GM04503 (cell line): ENCODE results near the gene PRRT4.

Source experiments
- DNase-seq: peaks from one replicate; pipeline ENCODE4 v3.0.0-alpha.2; 2012; ENCODE audit warnings: low read depth

PRRT4 gene

DNA sequence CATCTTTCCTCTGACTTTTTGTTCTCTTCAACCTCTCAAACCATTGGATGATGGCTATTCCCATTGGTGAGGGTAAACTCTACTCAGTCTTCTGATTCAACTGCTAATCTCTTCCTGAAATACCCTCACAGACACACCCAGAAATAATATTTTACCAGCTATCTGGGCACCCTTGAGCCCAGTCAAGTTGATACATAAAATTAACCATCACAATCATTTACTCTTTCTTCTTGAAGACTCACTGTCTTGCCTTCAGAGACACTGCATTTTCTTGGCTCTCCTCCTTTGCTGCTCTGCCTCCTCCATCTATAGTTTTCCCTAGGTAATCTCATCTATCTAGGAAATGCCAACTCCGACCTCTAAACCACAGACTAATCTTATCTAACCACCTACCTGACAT, 12.6 kb upstream of the PRRT4 start:
- no peak for DNase-seq

DNA sequence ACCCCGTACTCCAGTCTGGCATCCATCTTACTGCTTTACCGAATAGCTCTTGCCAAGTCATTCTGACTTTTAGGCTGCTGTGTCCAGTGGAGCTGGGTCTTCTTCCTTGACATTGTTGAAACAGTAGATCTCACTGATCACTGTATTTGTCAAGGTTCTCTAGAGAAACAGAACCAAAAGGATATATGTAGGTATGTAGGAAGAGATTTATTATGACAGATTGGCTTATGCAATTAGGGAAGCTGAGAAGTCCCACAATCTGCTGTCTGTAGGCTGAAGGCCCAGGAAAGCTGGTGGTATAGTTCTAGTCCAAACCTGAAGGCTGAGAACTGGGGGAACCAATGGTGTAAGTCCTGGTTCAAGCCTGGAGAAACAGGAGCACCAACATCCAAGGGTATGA, 12.1 kb upstream of the PRRT4 start:
- no peak for DNase-seq

DNA sequence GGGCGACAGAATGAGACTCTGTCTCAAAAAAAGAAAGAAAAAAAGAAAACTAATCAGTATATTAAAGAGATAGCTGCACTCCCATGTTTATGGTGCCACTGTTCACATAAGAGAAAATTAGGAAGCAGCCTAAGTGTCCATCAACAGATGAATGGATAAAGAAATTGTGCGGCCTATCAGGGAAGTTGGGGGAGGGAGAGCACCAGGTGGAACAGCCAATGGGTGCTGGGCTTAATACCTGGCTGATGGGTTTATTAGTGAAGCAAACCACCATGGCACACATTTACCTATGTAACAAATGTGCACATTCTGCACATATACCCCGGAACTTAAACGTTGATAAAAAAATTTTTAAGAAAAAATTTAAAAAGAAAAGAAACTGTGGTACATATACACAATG, 9.0 kb upstream of the PRRT4 start:
- DNase-seq: no peak

DNA sequence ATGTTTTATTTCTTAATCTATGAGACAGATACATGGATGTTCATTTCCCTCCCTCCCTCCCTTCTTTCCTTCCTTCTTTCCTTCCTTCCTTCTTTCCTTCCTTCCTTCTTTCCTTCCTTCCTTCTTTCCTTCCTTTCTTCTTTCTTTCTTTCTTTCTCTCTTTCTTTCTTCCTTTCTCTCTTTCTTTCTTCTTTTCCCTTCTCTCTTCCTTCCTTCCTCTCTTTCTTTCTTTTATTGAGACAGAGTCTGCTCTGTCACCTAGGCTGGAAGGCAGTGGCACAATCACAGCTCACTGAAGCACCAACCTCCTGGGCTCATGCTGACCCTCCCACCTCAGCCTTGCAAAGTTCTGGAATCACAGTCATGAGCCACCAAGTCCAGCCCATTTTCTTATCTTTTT, 5.5 kb upstream of the PRRT4 start:
- no peak for DNase-seq

DNA sequence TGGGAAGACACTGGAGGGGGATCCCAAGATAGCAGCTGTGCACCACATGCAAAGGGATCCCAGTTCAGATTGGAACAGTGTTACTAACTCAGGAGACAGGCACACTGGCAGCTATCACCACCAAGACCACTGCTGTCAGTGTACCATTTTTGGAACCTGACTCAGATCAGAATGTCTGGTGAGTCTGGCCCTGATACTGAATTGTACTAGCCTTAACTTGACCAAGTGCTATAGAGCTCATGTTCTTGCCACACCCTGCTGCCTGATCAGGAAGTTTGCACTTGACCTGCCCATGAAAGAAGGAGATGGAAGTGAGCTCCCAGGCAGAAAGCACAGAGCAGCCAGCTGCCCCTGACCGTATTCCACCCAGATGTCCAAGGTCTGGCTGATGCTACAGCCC, 4.8 kb upstream of the PRRT4 start:
- DNase-seq: no peak

DNA sequence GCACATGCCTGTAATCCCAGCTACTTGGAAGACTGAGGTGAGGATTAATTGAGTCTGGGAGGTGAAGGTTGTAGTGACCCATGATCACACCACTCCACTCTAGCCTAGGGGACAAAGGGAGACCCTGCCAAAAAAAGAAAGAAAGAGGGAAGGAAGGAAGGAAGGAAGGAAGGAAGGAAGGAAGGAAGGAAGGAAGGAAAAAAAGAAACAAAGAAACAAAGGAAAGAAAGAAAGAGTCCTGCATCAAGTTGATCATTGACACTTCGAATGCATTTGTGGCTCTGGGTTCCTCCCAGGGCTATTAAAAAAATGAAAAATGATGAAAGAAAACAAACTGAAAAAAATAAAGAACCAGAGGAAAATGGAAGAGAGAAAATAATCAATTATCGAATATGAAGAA, 3.9 kb upstream of the PRRT4 start:
- DNase-seq: no peak

DNA sequence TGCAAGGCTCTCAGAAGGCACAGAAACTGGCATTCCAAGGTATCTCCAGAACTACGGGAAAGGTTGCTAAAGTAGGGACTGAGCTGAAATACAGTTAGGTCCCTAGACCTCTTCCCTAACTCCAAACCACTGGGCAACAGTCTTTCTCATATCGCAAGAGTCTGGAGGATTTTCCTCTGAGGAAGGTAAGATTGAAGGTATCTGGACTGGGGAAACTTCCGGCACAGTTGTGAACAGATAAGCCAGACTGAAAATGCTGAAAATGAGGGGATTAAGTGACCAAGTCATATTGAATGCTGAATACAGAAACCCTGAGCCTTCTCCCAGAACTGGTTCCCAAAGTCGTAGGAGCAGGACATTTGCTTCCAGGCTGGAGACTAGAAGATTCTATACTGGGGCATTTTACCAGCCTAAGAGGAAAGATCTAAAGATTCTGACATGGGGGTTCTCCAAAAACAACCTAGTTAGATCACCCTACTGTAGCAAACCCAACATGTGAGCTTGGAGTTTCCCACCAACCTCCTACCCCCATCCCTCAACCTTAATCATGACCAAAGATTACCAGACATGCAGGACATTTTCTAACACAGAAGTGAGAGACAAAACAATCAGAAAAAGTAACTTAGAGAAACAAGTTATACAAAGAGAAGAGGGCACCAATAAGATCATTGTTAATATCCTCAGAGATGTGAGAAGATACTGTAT, 2.8 kb upstream of the PRRT4 start:
- no peak for DNase-seq

DNA sequence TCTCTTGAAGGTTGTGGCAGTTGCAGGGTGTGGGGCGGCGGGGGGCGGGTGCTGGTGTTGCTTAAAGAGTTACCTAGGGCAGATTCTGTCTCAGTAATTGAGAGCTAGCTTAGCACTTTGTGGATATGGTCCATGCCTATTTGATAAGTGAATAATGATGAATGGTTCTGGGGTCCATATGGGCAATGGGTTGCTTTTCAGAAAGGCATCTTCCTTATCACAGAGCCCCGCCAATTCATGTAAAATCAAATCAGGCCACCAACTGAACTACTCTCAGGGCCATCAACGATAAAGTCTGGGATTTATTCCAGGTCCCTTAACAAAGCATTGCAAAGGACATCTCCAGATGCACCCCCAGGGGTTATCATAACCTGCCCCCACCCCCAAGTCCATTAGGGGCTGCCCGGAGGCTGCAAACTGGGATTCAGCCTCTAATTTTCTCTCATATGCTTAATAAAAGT, 1.8 kb upstream of the PRRT4 start:
- no peak for DNase-seq

DNA sequence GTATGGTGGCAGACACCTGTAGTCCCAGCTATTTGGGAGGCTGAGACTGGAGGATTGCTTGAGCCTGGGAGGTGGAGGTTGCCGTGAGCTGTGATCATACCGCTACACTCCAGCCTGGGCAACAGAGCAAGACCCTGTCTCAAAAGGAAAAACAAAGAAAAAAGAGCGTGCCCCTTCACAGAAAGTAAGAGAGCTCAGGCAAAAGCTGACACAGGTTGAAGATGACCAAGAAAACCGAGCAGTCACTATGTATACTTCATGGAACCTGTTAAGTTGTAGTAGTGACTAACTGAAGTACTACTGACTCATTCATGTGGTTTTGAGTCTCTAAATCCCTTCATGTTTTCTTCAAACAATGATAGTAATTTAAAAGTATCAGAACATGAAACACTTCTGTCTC, 1.2 kb upstream of the PRRT4 start:
- DNase-seq: no peak

DNA sequence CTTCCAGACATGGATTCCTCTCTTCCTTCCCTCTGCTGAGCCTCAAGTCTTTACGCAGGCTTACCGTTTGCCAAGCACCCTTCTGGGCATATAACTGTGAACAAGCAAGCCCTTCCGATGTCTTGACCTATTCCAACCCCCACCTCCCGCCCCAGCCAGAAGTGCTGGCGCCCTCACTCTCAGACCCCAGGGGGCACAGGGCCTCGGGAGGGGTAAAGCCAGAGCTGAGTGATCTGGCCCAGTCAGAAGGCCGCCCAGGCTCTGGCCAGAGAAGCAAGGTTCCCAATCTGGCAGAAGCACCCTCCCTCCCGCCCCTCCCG, 1.2 kb downstream of the PRRT4 start:
- DNase-seq: no peak

DNA sequence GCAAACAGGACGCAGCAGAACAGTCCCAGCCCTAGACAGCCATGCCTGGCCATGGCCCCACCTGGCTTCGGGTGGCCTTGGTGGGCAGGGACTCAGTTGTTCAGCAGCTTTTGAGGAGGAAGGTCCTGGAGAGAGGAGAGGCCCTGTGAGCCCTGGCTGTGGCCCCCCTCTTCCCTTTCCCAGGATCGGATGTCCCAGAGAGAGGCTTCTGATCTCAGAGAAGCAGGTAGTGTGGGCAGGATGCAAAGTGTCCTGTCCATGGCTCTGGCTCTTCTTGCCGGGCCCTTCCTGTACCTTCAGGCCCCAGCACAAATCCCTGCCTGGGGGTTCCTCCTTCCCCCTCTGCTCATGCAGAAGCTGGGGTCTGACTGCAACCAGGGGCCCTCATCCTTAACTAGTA, 1.6 kb downstream of the PRRT4 start:
- no peak for DNase-seq

DNA sequence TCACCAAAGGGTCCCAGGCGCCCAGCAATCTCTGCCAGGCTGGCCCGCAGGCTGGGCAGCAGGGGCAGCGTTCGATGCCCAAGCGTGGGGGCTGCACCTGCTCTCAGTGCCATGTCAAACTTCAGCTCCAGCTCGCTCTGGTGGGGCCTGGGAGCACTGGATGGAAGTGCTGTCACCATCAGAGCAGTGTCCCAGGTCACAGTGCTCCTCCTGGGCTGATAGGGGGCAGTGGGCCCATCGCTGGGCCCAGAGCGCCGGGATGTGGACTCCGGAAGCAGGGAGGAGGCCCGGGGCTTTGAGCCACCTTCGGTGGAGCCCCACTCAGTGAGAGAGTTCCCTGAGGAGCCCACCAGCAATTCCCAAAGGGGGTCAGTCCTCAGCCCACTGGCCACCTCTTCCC, 2.2 kb downstream of the PRRT4 start:
- DNase-seq: no peak

DNA sequence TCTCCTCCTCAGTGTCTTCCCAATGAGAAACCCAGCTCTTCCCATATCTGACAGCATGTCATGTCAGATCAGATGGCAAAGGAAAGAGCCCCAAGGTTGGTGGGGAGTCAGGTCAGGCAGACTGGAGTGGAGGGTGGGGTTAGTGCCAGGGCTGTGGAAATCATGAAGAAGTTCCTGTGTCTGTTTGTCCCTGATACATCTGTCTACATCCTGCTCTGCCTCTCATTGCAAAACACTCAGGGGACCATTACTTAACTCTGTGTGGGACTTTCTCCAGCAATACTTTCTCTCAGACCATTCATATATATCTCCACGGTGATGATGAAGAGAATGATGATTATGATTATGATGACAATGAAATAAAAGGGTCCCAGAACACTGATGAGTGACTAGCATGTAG, 3.3 kb downstream of the PRRT4 start:
- DNase-seq: no peak

DNA sequence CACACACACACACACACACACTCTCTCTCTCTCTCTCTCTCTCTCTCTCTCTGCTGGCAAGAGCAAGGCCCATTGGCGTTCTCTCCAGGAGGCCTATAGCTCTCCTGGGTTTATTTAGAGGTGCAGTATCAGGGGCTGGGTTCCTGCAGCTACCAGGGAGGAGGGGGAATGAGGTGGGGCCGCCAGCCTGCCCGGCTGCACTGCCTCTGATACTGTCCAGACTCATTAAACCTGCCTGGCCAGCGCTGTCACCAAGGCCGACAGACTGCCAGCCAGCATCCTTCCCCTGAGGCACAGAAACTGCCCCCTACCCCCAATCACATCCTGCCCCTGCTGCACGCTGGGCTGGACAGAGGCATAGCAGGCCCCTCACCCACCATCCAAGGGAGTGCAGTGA, 4.3 kb downstream of the PRRT4 start:
- DNase-seq: no peak

DNA sequence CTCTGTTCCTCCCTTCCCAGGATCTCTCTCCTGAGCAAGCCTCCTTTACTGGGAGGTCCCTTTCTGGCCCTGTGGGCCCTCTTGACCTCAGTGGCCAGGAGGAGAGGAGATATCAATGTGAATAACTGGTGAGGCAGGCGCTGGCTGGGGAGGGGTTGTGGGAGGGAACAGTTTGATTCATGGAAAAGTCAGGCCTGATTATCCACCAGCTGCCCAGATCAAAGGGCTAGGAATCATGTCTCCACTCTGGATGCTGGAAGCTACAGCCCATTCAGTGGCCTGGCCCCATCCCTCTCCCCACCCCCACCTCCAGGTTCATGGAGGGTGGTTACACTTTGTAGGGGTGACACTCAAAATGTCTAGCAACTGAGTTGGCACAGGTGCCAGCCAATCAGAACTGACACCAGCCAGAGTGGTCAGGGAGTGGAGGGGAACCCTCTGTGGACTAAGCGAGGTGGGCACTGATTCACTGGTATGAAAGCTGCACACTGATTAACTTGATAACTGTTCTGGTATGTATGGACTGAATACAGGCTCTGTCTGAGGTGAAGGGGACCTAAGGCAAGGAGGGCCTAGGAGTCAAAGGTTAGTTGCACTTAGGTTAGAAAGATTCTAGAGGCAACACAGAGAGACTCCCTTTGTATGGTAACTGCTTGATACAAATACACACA, 4.8 kb downstream of the PRRT4 start:
- DNase-seq: no peak

DNA sequence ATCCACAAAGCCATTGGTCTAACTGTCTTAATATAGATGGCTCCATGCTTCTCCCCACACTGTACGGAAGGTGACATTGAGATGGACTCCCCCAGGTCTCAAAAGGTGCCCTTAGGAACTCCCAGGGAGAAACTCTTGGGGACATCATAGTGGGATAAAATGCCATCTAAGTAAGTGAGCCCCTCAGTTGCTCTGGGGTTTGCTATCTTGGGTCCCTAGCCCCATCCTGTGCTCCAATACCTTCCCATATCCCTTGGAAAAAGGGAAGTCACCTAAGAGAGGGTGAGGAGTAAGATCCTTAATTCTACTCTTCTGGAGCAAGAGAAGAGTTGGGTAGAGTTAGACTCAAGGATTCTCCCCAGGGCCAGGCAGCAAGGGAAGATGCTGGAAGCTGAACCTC, 7.9 kb downstream of the PRRT4 start:
- DNase-seq: no peak

DNA sequence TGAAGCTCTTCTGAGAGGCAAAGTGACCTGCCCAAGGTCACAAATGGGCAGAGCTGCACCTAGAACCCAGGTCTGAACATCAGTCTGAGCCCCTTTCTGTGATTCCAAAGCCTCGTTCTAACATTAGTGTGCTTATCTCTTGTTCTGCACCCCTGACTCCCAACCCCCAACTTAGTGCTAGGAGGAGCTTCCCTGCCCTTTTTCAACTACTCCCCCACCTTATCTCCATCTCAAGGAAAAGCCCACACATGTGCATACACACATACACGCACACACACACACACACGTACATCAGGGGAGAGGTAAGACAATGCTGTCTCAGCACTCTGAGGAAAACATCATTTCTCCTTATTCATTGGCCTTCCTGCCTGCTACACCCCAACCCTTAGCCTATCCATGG, 8.3 kb downstream of the PRRT4 start:
- no peak for DNase-seq

DNA sequence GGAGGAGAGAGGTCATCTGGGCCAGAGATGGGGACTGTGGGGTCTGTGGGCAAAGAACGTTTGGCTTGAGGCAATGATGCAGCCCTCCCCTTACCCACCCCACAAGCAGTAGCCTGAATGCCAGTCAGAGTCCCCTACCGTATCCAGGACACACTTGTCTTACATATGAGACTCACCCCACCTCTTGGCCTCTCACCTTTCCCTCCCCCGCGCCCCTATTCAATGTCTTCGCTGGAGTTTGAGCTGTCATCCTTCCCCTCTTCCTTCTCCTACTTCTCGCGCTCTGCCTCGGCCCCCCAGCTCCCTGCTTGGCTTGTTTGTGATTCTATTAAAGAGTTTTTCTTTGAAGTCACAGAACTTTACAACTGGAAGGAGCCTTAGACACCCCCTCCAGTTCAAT, 8.9 kb downstream of the PRRT4 start:
- no peak for DNase-seq

DNA sequence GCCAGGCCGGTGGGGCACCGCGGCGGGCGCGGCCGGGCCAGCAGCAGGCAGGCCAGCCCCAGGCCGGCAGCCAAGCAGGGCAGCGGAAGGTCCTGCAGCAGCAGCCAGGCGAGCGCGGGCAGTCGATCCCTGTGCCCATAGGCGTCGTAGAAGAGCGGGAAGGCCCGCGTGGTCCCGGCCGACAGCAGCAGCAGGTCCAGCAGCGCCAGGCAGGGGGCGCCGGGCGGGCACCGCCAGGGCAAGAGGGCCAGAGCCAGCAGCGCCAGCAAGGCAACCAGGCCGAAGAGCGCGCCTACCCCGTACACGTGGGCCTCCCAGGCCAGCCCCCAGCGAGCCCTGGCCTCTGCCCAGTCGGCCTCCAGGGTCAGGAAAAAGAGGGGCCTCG, 9.3 kb downstream of the PRRT4 start:
- no peak for DNase-seq

DNA sequence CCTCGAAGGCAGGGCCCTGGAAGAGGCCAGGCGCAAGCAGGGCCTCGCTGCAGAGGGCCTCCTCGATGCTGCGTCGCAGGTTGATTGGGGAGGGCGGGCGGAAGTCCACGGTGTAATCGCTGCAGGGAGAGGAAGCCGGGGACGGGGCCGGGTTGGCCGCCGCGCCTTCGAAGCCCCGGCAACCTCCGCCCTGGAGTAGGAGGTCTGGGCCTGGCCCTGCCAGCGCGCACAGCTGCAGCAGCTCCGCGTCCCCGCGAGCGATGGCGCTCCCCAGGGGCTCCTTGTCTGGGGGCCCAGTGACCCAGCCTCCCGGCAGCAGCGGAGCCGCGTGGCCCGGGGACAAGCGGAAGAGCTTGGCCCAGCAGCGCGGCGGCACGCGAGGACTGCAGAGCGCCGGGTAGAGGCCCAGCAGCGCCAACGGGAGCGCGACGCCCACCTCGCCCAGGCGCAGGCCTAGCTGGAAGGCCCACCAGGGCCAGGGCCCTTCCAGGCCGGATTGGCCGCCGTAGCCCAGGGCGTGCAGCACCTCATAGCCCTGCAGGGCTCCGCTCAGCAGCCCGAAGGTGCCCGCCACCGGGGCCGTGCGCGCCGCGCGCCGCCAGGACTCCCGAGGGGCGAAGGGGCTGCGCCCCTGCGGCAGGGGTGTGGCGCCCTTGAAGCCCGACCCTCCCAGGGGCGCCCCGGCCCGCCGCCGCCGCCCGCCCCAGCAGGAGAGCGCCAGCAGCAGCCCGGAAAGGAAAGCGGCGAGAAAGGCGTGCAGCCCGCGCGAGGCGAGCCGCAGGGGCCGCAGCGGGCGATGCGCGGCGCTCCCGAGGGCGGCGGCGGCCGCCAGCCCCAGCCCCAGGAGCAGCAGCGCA, 10.0 kb downstream of the PRRT4 start:
- no peak for DNase-seq

DNA sequence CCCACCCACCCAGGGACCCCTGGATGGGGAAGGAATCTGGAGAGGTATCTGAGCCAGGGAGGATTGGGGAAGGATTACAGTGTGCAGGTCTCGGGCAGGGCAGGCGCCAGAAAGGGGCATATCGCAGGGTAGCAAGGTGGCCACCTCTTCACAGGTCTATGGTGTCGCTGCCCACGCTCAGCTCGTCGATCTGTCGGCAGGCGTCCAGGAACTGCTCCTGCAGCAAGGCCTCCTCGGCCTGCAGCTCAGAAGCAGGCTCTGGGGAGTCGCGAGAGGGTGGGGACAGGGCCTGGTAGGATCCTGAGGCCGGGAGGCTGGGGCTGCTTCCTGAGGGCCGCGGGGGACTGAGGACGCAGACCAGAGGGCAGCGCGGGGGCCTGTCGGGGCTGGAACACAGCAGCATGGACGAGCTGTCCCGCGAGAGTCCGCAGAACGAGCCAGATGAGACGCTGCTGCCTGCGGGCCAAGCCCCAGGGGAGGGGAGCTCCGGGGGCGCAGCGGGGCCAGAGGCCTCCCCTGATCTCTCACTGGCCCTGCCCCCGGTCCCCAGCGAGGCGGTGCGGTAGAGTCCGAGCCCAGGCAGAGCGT, 10.7 kb downstream of the PRRT4 start:
- DNase-seq: no peak

DNA sequence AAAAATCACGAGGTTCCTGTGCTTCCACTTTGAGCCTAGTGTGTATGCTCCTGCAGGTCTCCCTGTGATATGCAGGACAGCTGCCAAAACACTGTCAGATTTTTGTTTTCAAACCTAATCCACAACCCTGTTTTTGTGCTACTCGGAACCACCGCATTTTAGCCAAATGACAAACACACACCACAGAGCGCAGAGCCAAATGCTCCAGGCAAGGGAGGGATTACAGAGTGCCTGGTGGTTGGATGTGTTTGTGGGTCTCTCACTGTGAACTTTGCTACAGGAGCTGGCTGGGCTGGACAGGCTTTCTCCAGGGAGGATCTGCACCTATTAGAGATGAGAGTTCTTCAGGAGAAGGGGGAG, 12.0 kb downstream of the PRRT4 start:
- DNase-seq: no peak

DNA sequence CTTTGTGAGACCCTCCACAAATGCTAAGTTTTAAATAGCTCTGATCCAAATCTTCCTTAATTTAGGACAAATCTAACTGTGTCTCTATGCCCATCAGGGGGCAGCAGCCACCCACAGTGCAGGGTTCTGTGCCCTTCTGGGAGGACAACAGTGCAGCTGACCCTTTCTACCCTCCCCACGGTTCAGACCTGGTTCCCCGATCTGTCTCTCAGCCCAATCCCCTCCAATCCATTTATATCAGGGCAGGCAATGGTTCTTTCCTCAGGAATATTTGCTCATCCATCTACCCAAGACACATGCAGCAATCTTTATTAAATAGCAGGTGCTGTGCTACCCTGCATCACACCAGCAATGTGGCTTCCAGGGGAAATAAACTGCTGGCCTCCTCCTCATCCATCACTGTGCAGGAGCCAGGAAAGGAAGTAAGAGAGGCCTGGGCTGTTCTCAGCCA, 13.8 kb downstream of the PRRT4 start:
- DNase-seq: no peak
